Measurements from ENCODE around the gene GALNT4.
A peak's percentile ranks its signal among the peaks of the same experiment; 100 is the strongest.

The GALNT4 gene

DNA sequence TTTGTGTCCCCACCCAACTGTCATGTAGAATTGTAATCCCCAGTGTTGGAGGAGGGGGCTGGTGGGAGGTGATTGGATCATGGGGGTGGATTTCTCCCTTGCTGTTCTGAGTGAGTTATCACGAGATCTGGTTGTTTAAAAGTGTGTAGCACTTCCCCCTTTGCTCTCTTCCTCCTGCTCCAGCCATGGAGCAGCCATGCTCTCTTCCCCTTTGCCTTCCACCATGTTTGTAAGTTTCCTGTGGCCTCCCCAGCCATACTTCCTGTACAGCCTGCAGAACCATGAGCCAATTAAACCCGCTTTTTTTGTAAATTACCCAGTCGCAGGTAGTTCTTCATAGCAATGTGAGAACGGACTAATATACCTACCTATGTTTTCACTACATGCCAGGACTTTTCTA, 3.8 kb upstream of the GALNT4 start:
- no peak for DNase-seq

DNA sequence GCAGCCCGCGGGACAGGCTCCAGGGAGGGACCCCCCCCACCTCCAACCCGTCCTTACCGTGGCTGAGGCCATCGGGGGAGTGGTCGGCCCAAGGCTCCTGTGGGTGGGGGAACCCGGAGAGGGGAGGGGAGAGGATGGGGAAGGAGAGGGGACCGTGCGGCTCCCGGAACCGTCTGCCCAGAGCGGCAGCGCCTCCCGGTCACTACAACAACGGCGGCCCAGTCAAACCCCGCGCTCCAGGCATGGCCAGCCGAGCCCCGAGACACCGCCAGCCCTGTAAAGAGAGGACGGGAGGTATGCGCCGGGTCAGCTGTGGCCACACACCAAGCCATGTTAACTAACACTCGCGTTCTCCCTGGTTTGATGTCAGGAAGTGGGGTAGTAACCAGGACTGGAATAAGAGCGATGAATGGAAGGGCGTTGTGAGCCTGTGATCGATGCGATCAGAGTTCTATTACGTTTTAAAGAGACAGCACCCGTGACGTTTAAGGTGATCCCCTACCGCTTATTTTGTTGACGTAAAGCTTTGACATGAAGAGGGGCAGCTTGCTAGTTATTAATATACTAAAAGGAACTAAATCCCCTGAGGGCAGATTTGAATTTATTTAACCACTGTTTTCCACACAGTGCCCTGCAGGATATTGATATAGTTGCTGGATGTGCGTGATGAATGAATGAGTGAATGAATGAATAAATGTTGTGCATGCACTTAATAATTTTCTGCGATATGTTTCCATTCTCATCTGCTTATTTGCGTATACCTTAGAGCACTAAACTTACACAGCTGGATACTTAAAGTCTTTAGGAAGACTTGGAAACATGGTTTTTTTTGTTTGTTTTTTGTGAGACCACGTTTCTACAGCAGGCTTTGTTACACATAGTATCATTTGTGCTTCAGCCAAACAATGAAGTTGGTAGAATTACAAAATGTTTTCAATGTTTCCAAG, 1.5 kb upstream of the GALNT4 start, which contains the start of gene POC1B:
TSS of gene POC1B (minus strand) at position 224 of the 947 bp plus-strand sequence. CDS start at position 72, 152 bp downstream.
- DNase-seq = peak; percentile 62

DNA sequence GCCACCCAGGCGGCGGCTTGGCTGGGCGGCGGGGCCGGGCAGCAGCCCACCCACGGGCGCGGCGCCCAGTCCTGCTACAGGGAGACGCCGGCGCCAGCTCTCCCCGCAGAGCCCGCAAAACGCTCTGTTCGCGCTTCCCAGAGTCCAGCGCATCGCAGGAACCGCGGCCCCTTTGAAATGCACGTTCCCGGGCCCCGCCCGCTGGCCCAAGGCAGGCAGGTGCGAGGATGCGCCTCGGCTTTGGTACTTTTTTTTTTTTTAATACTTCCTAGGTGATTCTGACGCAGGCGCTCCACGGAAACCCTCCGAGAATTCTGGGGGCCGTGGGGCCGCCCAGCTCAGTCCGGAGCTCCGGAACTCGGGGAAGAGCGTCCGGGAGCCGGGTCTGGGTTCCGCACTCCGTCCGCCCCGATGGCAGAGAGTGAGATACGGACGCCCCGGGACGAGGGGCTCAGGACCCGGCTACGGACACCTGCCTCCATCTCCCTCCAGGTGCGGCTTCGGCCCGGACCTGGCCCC, 768 bp upstream of the GALNT4 start:
- no peak for DNase-seq

DNA sequence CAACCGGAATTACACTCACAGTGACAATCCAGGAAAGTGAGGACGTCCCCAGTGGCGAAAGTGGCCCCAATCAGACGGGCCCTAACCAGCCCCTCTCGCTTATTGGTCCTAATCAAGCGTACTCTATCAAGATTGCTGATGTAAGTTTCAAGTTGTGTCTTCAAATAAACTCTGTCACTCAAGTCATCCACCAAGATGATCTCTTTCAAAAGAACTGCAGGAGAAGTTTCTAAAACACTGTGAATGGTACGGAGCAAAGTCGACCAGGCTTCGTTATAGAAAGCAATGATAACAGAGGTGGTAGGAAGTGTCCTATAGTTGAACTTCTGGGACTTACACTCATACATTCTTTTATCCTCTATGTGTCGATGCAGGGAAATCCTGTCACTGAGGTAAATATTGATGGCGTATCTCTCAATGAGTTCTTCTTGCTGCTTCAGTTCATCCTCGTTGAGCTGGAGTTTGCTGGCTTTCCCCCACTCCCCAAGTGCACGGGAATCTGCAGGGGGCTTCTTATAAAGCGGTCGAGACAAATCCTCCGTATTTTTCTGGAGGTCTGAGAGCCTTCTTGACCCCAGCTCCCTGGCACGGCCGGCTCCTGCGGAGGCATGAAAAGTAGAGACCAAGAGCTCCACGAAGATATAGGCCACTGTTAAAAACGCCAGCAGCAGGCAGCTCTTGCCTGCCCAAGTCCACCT, 604 bp downstream of the GALNT4 start:
- no peak for DNase-seq

DNA sequence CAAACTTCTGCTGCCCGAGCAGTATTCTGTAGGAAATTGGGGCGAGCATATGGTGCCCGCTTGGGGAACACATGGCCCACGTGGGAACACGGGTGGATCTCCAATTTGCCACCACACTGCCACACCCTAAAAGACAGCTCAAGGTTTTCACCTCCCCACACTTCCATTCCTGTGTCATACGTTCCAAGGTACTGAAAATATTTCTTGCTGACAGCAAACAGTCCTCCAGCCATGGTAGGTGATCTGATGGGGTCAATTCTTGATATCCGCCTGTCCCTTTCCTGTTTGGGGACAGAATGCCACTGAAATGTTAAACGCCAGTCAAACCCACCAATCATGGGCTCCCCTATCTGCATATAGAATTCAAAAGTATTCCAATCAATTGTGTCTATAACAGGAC, 1.2 kb downstream of the GALNT4 start:
- no peak for DNase-seq

DNA sequence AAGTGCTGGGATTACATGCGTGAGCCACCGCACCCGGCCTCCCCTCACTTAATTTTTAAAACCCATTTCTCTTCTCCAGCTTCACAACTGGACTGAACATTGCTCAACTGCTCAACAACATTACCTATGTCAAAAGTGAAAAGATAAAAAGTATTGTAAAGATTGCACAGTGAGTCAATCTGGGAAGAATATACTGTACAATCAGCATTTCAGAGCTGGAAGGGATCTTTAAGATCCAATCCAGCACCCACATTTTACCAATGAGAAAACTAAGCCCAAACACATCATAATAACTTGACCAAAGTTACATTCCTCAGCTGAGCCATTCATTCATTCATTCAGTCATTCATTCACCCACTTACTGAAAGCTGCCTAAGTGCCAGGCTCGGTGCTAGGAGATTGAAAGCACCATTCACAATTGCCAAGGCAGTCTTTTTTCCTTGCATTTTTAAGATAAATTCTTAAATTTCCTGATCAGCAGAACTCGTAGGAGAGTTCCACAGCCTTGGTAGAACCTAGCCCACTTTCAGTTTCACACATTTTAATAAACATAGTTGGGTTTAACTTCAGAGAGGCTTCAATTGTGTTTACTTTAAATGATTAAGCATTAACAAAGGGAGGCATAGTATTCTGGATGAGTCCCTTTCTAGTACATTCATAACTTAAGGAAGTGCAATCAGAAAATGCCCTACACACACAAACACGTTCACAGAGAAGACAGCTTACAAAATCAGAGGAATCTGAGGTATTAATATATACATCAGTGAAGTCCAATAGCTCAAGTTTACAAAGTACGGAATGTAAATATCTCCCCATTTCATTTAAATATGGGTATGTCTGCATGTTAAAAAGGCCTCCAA, 3.0 kb downstream of the GALNT4 start:
- no peak for DNase-seq

DNA sequence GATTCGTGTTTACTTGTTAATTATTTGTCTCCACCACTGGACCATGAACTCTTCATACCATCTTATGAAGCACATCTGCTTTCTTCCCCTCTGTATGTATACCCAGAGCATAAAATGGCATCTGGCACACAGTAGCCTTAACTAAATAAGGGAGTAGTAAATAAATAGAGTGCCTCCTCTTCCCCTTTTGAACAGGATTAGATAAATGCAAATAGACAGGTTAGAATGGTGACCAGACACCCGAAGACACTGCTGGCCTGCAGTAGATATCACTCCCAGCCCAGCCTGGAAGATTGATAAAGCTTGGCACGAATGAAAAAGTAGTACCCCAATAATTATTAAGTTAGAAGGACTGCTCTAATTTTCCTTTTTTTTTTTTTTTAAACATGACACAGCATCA, 6.9 kb downstream of the GALNT4 start:
- DNase-seq = no peak

DNA sequence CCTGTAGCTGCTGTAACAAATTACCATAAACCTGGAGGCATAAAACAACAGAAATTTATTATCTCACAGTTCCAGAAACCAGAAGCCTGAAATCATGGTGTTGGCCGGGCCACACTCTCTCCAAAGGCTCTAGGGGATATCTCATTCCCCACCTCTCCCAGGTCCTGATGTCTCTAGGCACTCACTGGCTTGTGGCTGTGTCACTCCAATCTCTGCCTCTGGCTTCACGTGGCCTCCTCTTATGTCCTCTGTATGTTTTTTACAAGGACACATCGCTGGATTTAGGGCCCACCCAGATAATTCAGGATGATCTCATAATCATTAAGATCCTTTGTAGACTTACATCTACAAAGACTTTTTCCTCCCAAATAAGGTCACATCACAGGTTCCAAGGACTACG, 8.0 kb downstream of the GALNT4 start:
- DNase-seq = no peak

DNA sequence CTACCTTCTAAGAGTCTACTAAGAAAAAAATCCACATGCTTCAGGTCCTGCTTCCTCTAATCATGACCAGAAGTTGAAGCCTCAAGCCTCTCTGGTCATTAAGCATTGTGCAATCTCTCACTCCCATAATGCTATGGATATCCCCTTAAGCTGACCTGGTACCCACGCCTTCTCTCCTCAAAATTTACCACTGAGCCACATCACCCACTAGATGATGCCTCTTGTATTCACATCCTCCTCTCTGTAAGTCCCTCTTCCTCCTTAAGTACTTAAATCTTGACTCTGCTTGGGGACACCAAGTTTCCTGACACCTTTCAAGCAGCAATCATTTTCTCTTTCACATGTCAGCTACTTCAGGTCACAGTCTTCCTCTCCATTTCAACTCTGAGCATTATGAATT, 9.8 kb downstream of the GALNT4 start:
- no peak for DNase-seq

DNA sequence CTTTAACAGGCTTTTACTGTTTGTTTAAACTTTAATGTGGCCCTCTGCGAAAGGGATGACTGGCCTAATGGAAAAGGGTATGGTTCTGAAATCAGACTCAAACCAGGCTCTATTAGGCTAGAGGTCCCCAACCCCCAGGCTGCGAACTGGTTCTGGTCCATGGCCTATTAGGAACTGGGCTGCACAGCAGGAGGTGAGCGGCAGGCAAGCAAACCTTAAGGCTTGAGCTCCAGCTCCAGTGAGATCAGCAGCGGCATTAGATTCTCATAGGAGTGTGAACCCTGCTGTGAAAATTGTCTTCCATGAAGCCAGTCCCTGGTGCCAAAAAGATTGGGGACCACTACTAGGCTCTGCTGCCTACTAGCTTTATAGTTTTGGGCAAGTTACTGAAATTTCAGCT, 11.1 kb downstream of the GALNT4 start:
- DNase-seq = no peak

DNA sequence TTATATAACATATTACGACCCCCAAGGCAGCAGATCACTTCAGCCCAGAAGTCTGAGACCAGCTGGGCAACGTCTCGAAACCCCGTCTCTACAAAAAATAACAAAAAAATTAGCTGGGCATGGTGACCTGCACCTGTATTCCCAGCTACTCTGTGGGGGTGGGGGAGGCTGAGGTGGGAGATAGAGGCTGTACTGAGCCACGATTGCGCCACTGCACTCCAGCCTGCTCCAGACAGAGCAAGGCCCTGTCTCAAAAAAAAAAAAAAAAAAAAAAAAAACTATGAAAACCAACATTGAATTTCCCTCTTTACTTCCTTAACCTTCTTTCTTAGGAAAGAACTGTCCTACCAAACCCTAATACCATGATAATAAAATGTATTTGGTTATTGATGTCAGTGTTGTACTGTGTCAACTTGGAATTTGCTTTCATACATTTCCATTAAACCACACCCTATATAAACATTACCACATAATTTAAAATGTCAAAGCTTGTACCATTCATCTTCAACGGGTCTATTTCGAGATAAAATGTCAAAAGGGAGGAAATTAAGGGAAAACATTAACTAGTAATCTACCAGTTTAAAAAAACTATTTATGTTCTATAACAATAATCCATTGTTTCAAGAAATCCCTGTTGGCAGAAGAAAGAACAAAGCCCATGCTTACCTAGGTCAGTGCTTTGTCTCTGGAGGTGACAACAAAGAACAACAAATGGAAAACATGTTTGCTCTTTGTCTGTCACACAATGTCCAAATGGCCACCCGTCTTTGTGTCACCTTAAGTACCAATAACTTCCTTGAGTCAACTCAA, 17.4 kb downstream of the GALNT4 start:
- no peak for DNase-seq

DNA sequence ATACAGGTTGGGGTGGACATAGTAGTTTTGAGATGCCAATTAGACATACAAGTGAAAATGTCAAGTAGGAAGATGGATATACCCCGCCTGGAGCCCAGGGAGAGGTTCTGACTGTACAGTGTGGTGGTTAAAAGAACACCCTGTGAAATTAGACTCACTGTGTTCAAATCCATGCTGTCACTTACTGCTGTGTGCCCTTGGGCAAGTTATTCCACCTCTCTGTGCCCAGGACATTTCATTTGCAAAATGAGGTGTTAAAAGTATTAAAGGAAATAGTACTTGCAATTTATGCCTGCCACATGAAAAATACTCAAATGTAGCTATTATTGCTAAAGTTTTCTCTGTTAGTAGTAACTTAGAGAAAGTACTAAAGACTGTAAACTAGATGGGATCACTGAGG, 18.5 kb downstream of the GALNT4 start:
- no peak for DNase-seq

DNA sequence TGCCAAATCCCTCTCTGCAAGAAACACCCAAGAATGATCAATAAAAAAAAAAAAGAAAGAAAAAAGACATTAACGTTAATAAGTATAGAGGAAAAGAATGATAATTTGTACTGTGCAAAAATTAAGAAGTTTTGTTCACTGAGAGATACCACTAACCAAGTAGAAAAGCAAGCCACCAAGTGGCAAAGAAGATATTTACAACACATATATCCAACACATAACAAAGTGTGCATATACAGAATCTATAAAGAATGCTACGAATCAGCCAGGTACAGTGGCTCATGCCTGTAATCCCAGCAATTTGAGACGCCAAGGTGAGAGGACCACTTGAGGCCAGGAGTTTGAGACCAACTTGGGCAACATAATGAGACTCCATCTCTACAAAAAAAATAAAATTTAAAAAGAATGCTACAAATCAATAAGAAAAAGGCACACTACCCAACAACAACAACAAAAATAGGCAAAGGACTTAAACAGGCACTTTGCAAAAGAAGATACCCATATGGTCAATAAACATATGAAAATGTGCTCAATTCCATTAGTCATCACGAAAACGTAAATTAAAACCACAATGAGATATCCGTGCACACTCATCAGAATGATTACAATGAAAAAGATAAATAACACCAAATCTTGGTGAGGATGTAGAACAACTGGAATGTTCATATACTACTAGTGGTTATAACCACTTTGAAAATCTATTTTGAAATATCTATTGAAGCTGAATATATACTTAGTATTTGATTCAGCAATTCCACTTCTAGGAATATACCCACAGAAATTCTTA, 19.8 kb downstream of the GALNT4 start:
- no peak for DNase-seq

DNA sequence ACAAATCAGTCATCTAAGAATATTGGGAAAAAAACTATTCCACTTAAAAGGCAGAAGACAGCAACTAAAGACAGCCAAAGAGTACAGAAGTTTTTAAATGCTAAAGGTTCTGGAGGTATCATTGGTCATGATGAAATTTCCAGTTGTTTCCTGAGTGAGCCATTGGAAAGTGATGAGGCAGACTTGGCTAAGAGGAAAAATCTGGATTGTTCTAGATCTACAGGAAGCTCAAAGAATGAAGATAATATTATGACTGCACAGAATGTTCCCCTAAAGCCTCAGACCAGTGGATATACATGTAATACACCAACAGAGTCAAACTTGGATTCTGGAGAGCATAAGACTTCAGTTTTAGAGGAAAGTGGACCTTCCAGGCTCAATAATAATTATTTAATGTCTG, 22.8 kb downstream of the GALNT4 start:
- no peak for DNase-seq

DNA sequence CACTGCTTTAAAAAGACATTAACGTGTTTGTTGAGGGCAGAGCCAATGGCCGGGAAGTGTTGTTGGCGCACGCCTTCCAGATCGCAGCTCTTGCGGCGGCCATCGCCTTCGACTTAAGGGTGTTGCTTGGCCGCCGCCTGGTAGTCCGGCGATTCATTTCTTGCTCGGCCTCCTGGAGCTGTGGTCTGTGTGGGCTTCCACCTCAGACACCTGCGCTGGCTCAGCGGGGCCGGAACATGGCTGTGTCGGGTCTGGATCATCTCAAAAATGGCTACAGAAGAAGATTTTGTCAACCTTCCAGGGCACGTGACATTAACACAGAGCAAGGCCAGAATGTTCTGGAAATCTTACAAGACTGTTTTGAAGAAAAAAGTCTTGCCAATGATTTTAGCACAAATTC, 24.7 kb downstream of the GALNT4 start:
- no peak for DNase-seq

DNA sequence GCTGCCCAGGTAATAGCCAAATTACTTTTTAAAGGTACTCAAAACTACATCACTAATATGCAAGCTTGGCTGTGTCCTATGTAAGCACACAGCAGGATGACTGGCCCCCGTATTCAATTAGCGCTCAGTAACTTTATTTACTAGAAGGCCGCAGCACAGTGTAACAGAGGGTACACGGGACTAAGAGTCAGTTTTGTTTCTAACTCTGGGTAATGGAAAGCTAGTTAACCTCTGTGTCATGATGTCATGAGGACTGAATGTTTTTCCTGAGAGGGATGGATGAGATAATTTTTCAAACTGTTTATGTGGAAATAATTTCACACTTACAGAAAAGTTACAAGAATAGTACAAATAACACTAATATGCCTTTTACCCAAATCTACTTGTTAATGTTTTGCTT, 27.1 kb downstream of the GALNT4 start:
- DNase-seq = no peak

DNA sequence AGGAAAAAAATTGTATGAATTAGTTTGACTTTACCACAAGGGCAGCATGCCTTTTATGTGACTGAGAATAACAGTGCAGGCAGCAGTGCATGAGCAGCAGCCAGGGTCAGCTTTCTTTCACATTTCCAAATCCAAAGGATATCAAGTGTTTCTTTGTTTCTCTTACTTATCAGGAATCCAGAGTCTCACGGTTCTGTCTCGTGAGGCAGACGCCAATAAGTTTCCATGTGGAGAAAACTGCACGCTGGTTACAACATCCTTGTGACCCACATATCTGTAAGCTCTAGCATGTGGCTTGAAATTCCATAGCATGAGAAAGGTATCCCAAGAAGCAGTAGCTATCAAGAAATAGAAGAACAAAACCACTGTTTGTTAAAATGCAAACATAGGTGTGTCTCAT, 27.6 kb downstream of the GALNT4 start:
- DNase-seq = no peak

DNA sequence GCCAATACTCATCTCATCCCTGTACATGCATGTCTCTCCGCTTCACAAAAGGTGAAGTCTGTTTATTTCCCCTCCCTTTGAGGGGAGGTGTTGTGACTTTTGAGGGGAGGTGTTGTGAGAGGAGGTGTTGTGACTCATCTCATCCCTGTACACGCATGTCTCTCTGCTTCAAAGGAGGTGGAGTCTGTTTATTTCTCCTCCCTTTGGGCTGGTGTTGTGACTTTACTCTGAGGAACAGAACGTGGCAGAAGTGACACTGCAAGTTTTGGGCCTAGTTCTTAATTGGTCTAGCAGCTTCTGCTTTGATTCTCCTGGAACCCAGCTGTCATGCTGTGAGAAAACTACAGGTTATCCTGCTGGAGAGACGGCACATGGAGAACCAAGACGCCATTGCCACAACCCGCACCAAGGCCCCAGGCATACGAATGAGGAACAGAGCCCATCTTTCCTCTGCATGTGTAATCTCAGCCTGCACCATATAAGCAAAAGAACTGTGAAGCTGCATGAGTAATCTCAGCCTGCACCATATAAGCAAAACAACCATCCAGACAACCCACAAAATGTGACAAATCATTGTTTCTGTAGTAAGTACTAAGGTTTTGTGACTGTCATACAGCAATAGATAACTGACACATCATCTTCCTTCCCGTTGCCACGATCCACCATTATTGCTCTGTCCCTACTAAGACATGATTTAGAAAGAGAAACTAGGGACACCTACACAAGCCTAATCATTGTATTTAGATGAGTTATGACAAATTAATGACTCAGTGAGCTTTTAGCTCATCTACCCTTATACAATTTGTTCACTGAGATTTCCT, 30.0 kb downstream of the GALNT4 start:
- no peak for DNase-seq

DNA sequence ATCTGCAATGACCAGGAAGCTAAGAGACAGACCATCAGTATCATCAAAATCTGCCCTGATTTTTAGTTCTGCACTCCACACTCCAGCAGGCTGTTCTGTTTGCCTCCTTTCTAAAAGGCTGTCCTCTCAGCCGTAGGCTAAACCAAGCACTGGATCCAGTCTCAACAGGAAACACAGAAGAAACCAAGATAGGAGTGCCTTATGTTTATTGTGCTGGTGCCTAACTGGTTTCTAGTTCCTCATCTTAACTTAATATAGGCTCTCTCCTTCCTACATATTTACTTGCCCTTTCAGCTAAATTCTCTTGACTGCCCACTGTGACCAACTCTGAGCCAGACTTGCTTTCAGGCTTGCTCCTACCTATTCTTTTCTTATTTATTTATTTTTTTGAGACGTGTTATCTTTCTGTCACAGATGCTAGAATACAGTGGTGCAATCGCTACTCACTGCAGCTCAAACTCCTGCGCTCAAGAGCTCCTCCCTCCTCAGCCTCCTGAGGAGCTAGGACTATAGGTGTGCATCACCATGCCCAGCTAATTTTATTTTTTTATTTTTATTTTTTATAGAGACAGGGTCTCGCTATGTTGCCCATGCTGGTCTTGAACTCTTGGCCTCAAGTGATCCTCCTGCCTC, 30.8 kb downstream of the GALNT4 start:
- DNase-seq = no peak

DNA sequence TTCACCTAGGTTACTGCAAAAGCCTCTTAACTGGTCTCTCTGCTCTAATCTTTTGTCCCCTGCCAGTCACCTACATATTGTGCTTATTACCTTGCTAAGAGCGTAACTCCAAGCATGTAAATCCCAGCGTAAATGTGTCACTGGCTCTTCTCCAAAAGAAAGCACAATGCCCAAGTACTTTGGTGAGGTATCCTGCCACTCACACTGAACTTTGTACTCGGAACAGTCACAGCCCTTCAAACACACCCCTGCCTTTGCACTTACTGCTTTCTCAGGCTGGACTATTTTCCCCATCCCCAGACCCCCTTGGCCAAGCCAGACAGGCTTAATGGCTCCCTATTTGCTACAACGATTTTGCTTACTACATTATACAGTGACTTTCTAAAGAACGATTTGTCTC, 31.7 kb downstream of the GALNT4 start:
- DNase-seq = no peak

All from NCI-H2081 treated with DMSO at 0.1 percent for 48 hours (cell line).